Ovary (tissue), 3 donors: ENCODE data around the gene HDAC7.

ENCODE experiments used
- EP300 ChIP-seq: sonication (generic); formaldehyde crosslinking; IDR thresholded peaks from one replicate; pipeline ENCODE4 v1.6.1; 2017; ENCODE audit warnings: antibody characterized with exemption
- POLR2A ChIP-seq: fragments of 450-650 bp; IDR thresholded peaks from one replicate; pipeline ENCODE4 v1.6.1; 2017; ENCODE audit warnings: antibody characterized with exemption, mild to moderate bottlenecking, moderate library complexity
- TF ChIP-seq, protein P1 (sequence below), 3 donors: fragments of 450-650 bp in 2 of 3; fragments of 200-600 bp in 1 of 3; IDR thresholded peaks; one replicate each; pipeline versions ENCODE4 v1.5.1 to v1.8.0; 2016 to 2022; ENCODE audit warnings: antibody characterized with exemption in 3 of 3, mild to moderate bottlenecking in 1 of 3
- donor health status: DM: no; HTN: no; CAD: no.

DNA sequence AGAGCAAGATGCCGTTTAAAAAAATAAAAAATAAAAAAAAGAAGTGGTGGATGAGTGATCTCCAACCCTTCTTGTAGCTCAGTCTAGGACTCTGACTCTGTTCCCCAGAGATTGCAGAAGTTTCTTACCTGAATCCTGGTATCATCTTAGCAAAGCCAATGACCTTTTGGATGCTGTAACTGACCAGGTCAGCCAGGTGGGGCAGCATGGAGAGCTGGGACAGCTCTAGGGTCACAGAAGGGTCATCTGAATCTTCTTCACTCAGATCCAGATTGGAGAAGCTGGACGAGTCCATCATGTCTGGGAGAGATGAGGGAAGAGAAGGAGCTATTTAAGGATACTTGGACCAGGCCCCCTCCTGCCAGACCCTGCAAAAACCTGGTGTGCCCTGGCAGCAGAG, 35.8 kb upstream of the HDAC7 start:
- TF ChIP-seq, protein P1, sequence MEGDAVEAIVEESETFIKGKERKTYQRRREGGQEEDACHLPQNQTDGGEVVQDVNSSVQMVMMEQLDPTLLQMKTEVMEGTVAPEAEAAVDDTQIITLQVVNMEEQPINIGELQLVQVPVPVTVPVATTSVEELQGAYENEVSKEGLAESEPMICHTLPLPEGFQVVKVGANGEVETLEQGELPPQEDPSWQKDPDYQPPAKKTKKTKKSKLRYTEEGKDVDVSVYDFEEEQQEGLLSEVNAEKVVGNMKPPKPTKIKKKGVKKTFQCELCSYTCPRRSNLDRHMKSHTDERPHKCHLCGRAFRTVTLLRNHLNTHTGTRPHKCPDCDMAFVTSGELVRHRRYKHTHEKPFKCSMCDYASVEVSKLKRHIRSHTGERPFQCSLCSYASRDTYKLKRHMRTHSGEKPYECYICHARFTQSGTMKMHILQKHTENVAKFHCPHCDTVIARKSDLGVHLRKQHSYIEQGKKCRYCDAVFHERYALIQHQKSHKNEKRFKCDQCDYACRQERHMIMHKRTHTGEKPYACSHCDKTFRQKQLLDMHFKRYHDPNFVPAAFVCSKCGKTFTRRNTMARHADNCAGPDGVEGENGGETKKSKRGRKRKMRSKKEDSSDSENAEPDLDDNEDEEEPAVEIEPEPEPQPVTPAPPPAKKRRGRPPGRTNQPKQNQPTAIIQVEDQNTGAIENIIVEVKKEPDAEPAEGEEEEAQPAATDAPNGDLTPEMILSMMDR (IDR thresholded peaks at IDR 0.05) = no peak
- TF ChIP-seq POLR2A (no peak), EP300 (no peak)
